H1 (cell line): ENCODE measurements around the gene APBA2.

Source experiments
- EP300 ChIP-seq, 2 experiments: IDR thresholded peaks; 1 replicate in 1 of 2; 2 replicates in 1 of 2; pipeline ENCODE4 v1.6.1; 2011 to 2012; ENCODE audit warnings: low read depth in 2 of 2, low read length in 2 of 2, mild to moderate bottlenecking in 2 of 2, borderline replicate concordance in 1 of 2, inconsistent platforms in 1 of 2, moderate library complexity in 1 of 2
- HDAC2 ChIP-seq, 2 experiments: fragments of 300-600 bp in 1 of 2; sonication (generic) in 1 of 2; IDR thresholded peaks; 2 replicates each; pipeline ENCODE4 v1.6.1; 2011 to 2012; ENCODE audit warnings: low read depth in 2 of 2, low read length in 2 of 2, mild to moderate bottlenecking in 2 of 2, moderate library complexity in 2 of 2, borderline replicate concordance in 1 of 2, inconsistent platforms in 1 of 2
- HDAC6 ChIP-seq: IDR thresholded peaks from one replicate; pipeline ENCODE4 v1.7.1; 2012; ENCODE audit warnings: low read depth, mild to moderate bottlenecking, inconsistent platforms, low read length, moderate library complexity
- JUND ChIP-seq: IDR thresholded peaks from 2 replicates; pipeline ENCODE4 v1.6.1; 2011; ENCODE audit warnings: mild to moderate bottlenecking, improper control_type of control experiment, low read length
- KDM5A ChIP-seq: fragments of 200-600 bp; IDR thresholded peaks from 2 replicates; pipeline ENCODE4 v1.7.1; 2012; ENCODE audit warnings: mild to moderate bottlenecking, low read length, inconsistent platforms, mixed read lengths
- PHF8 ChIP-seq: fragments of 200-600 bp; sonication (generic); conservative IDR thresholded peaks from 2 replicates; pipeline ENCODE4 v1.7.1; 2012; ENCODE audit warnings: low read depth, mild to moderate bottlenecking, inconsistent platforms, low read length, moderate library complexity
- POLR2A ChIP-seq, 2 experiments: IDR thresholded peaks; 1 replicate in 1 of 2; 2 replicates in 1 of 2; pipeline ENCODE4 v1.6.1; 2011; ENCODE audit warnings: low read depth in 2 of 2, low read length in 2 of 2, mild to moderate bottlenecking in 2 of 2; ENCODE audit errors: control extremely low read depth in 1 of 2
- POLR2AphosphoS5 ChIP-seq: IDR thresholded peaks from 2 replicates; pipeline ENCODE4 v1.6.1; 2011; ENCODE audit warnings: low read depth, low read length
- RAD21 ChIP-seq, 2 experiments: IDR thresholded peaks in 1 of 2; conservative IDR thresholded peaks in 1 of 2; 2 replicates each; pipeline ENCODE4 v1.6.1; 2011; ENCODE audit warnings: low read depth in 2 of 2, low read length in 2 of 2, improper control_type of control experiment in 1 of 2, inconsistent platforms in 1 of 2, mild to moderate bottlenecking in 1 of 2, moderate library complexity in 1 of 2
- SUZ12 ChIP-seq: fragments of 200-600 bp; sonication (generic); IDR thresholded peaks from 2 replicates; pipeline ENCODE4 v1.6.1; 2012; ENCODE audit warnings: mild to moderate bottlenecking, inconsistent platforms, low read length, moderate library complexity, mixed read lengths
- ZNF274 ChIP-seq: IDR thresholded peaks from 2 replicates; pipeline ENCODE4 v1.7.0; 2012; ENCODE audit warnings: low read length, borderline replicate concordance; ENCODE audit errors: extremely low read depth
- TF ChIP-seq, protein P1 (sequence below): IDR thresholded peaks from 2 replicates; pipeline ENCODE4 v1.6.1; 2011; ENCODE audit warnings: low read length, improper control_type of control experiment
- TF ChIP-seq, protein P2 (sequence below), 3 experiments: IDR thresholded peaks; 1 replicate in 2 of 3; 2 replicates in 1 of 3; pipeline versions ENCODE4 v1.5.1 to v1.6.1; 2011; ENCODE audit warnings: low read length in 3 of 3, mild to moderate bottlenecking in 3 of 3, inconsistent platforms in 2 of 3, low read depth in 1 of 3, moderate library complexity in 1 of 3; ENCODE audit not compliant: insufficient read depth in 1 of 3; ENCODE audit errors: control extremely low read depth in 1 of 3

DNA sequence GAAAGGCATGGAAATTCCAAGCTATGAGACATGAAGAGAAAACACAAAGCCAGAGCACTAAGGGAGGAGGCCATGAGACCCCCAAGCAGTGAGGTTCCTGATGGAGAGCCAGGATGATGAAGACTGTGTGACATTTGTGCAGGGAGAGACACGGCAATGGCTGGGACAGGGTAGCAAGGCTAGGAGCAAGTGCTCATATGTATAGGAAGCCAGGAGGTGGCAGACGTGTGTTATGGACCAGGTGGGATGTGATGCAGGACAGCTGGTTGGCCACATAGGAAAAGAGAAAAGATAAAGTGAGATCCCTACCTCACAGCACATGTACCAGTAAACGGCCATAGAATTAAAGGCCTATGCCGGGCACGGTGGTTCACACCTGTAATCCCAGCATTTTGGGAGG is 112.7 kb downstream of the APBA2 start:
- TF ChIP-seq ZNF274 (no peak), SUZ12 (no peak), POLR2AphosphoS5 (no peak), HDAC2 (IDR thresholded peaks at IDR 0.05; ENCODE audit: borderline replicate concordance in 1 of 2, low read depth in 2 of 2, low read length in 2 of 2) (no peak), PHF8 (no peak), EP300 (IDR thresholded peaks at IDR 0.05; ENCODE audit: borderline replicate concordance in 1 of 2, low read depth in 2 of 2, low read length in 2 of 2) (no peak), HDAC6 (no peak), RAD21 (IDR thresholded peaks at IDR 0.05 in 1 of 2, conservative IDR thresholded peaks at IDR 0.05 in 1 of 2; ENCODE audit: low read depth in 2 of 2, low read length in 2 of 2) (peak; percentile 46 to 55), KDM5A (no peak), POLR2A (IDR thresholded peaks at IDR 0.05; ENCODE audit: control extremely low read depth in 1 of 2, low read depth in 2 of 2, low read length in 2 of 2) (no peak), JUND (no peak)
- TF ChIP-seq, protein P1, sequence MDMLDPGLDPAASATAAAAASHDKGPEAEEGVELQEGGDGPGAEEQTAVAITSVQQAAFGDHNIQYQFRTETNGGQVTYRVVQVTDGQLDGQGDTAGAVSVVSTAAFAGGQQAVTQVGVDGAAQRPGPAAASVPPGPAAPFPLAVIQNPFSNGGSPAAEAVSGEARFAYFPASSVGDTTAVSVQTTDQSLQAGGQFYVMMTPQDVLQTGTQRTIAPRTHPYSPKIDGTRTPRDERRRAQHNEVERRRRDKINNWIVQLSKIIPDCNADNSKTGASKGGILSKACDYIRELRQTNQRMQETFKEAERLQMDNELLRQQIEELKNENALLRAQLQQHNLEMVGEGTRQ, result no peak
- TF ChIP-seq, protein P2, sequence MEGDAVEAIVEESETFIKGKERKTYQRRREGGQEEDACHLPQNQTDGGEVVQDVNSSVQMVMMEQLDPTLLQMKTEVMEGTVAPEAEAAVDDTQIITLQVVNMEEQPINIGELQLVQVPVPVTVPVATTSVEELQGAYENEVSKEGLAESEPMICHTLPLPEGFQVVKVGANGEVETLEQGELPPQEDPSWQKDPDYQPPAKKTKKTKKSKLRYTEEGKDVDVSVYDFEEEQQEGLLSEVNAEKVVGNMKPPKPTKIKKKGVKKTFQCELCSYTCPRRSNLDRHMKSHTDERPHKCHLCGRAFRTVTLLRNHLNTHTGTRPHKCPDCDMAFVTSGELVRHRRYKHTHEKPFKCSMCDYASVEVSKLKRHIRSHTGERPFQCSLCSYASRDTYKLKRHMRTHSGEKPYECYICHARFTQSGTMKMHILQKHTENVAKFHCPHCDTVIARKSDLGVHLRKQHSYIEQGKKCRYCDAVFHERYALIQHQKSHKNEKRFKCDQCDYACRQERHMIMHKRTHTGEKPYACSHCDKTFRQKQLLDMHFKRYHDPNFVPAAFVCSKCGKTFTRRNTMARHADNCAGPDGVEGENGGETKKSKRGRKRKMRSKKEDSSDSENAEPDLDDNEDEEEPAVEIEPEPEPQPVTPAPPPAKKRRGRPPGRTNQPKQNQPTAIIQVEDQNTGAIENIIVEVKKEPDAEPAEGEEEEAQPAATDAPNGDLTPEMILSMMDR (IDR thresholded peaks at IDR 0.05; ENCODE audit: control extremely low read depth in 1 of 3, insufficient read depth in 1 of 3, low read depth in 1 of 3, low read length in 3 of 3), result peak; percentile 11 to 22 (median 17); a peak in 3 of 4 replicates
